DOHH2 (cell line): Measurements from ENCODE around the gene GRB10.

Experiments used
- CTCF ChIP-seq: fragments of 200-600 bp; sonication (generic); IDR thresholded peaks from one replicate; pipeline ENCODE4 v1.5.1; 2014; ENCODE audit warnings: antibody characterized with exemption, mild to moderate bottlenecking, low read depth, low read length; ENCODE audit not compliant: poor library complexity, severe bottlenecking
- EZH2phosphoT487 ChIP-seq: fragments of 200-600 bp; sonication (generic); IDR thresholded peaks from 2 replicates; pipeline ENCODE4 v1.6.1; 2017; ENCODE audit warnings: borderline replicate concordance, mild to moderate bottlenecking, antibody characterized with exemption, low read length, moderate library complexity, mixed read lengths

- TF ChIP-seq CTCF (no peak), EZH2phosphoT487 (no peak)
Measured at GRCh38 chr7:50605059-50605458, 177.6 kb downstream of the GRB10 start.
